Activated effector memory CD4-positive, alpha-beta T cell treated with anti-CD3 and anti-CD28 coated beads, Interleukin-2, amount 50 U/mL, for 16 hours (primary cell): ENCODE measurements around the gene MXD4.

ENCODE experiments used
- DNase-seq: peaks from one replicate; pipeline ENCODE4 v3.0.0-alpha.2; 2020

Gene MXD4, protein sequence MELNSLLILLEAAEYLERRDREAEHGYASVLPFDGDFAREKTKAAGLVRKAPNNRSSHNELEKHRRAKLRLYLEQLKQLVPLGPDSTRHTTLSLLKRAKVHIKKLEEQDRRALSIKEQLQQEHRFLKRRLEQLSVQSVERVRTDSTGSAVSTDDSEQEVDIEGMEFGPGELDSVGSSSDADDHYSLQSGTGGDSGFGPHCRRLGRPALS

DNA sequence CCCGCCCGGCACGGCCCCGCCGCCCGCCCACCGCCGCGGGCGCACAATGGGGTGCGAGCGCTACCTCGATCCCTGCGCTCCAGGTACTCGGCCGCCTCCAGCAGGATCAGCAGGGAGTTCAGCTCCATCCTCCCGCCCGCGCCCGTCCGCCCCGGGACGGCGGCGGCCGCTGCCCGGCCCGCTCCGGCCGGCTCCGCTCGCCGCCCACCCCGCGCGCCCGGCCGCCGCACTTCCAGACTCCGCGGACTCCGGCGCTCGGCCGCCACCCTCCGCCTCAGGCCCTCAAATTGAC, at the start of gene MXD4:
MXD4 (minus strand) TSS at position 257 of the 292 bp plus-strand sequence; CDS start at position 128, 129 bp downstream.
- no peak for DNase-seq

DNA sequence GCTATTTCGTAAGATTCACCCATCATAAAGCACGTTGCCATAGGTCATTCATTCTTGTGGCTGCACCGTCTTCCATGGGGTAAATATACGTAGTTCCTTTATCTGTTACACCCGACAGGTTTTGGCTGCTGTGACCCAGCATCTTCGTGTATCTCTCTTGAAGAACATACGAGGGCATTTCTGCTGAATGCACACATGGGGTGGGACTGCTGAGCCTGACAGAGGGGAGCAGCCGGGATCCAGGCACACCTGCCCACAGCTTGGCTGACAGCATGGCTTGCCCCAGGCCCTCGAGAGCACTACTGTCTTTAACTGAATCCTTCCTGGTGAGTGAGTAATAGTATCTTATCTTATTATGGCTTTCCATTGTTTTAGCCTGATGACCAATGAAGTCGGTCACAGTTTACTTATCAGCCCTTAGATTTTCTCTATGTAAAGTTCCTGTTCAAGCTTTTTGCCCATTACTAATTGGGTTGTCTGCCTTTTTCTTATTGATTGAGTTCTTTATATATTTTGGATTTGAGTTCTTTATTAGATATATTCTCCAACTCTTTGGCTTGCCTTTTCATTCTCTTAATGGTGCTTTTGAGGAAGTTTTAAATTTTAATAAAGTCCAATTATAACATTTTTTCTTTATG, 45.0 kb upstream of the MXD4 start:
- peak; percentile 41 for DNase-seq

DNA sequence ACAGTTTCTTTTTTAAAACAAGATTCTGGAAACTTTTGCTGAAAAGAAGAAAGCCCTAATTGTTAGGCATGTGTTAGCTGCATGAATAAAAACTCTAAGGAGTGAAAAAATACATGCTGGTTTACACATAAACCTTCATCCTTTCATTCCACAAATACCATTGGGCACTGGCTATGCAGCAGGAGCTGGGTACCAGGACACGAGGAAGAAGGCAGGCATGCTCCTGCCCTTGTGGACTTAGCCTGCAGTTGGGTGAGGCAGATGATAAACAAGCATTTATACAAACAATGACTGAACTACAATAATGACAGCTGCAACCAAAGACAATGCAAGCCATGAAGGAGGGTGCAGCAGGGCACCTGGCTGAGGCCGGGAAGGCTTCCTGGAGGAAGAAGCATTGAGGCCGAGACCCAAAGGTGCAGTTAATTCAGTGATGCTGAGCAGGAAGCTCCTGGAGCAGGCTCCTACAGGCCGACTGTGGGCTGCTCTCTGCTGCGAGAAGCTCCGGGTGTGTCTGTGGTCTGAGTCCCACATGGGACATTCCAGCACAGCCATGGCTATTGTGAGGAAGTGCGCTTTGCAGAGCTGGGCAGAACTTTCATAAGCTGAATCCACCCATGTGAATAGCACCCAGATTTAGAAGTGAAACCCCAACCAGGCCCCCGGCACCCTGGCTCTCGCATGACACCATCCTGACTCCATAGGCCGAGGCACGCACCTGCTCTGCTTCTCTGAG, 44.0 kb upstream of the MXD4 start:
- peak; percentile 31 for DNase-seq

DNA sequence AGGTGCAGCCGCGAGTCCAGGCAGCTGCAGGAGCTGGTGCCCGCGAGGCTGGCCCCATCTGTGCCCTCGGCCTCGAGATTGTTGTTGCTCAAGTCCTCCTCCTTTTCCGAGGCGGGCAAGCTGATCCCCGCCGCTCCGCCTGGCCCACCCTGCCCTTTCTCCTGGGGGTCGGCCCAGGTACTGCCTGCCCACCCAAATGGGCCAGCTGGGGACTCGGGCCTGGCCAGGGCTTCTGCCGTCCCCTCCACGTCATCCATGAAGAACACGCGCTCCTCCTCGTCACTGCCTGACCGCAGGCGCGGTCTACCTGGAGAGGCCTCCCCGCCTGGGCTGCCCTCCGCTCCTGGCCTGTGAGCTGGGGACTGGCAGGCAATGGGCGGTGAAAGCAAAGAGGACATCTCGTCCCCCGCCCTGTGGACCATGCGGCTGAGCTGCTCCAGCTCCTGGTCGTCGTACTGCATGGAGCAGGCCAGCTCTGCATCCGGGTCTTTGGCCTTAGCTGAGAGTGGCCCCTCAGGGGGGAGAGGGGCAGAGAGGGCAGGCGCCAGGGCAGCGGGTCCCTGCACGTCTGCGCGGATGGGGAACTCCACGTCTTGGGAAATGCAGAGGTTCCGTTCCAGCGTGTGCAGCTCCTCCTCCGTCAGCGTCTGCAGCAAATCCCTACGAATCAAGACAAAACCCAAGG, 43.1 kb upstream of the MXD4 start:
- peak; percentile 47 for DNase-seq

DNA sequence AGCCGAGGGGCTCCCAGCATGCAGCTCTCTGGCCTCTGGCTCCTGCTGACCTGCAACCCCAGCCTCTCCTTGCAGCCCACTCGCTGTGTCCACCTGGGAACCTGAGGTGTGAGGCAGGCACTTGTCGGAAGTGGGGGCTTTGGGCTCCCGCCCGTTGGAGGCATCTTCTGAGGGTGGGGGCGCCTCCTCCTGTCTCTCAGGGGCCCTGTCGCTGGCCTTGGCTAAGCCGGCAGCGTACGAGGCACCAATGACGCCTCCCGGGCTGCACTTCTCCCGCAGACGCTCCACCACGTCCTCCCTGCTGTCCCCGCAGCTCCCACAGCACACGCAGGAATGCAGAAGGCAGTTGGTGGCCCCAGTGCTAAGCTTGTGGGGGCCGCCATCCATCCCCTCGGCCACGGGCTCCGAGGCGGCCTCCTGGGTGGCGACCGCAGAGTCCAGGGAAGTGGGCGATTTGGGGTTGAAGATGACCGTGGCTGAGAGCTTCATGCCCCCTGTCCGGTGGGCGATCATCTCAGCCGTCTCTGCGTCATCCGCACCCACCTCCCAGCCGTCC, 42.5 kb upstream of the MXD4 start:
- peak; percentile 46 for DNase-seq

DNA sequence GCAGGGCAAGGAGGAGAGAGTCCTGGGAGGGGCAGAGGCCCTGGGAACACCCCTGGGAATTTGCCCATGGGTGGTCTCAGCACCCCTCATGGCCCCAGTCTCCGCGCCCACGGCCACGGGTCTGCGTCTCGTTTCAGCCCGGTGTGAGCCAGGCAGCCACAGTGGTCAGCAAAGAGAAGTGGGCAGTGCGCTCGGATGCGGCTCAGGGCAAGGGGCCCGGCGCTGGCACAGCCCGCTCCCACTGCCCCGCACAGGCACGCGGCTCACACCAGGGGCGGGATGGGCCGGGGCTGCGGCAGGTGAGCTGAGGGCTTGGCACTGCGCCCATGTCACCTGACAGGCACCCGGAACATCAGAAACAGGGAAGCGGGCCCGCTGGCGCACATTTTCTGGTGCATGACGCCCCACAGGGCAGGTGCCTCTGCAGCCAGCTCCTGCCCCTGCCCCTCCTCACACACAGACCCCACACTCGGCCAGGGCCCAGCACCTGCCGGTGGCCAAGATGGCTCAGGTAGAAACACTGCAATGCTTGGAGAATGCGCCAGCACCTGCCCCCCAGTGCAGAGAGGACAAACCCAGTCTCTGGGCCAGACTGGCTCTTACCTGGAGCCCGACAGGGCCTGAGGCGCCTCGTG, 41.9 kb upstream of the MXD4 start:
- peak; percentile 58 for DNase-seq

DNA sequence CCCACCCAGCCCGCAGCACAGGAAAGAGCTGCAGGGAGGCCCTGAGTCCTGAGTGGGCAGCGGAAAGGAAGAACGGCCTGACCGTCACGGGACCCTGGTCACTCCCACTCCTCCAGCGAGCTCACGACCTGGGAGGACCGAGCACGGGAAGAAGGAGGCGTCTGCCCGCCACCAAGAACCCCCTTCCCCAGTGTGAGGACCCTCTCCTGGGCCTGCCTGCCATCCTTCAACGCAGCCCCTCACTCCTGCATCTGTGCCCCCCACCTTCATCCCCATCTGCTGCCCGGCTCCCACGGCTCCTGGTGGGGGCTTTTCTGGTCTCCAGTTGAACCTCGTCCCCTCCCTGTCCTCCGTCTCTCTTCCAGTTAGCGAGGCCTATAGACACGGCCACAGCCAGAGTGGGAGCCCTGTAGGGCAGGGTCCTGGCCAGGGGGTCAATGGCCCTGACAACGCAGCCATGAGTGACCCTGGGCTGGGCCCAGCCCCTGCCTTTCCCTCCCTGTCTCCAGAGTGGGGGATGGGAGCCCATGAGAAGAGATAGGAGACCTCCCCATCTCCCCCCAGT, 41.3 kb upstream of the MXD4 start:
- peak; percentile 47 for DNase-seq

DNA sequence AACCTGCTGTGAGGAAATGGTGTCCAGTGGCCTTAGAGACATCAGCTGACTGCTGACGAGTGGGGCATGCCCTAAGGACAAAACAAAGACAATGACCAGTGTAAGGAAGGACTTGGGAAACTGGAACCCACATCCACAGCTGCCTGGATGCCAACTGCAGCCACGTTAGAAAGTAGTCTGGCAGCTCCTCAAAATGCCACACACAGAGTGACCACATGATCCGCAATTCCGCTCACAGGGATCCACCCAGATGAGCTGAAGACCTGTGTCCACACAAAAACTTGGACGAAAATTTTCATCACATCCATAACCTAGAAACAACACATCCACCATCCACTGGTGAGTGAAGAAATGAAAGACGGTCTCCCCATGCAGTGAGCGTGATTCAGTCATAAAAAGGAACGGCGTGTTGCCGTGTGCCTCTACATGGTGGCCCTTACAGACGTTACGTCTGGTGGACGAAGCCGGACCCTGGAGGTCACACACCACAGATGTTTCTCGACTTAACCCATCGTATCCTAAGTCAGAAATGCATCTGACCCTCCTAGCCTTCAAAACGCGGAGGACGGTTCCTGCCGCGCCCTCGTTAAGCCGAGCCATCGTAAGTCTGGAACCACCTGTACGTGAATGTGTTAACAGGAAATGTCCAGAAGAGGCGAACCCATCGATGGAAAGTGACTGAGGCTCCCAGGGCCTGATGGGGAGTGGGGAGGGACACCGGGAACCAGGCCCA, 40.6 kb upstream of the MXD4 start:
- peak; percentile 42 for DNase-seq

DNA sequence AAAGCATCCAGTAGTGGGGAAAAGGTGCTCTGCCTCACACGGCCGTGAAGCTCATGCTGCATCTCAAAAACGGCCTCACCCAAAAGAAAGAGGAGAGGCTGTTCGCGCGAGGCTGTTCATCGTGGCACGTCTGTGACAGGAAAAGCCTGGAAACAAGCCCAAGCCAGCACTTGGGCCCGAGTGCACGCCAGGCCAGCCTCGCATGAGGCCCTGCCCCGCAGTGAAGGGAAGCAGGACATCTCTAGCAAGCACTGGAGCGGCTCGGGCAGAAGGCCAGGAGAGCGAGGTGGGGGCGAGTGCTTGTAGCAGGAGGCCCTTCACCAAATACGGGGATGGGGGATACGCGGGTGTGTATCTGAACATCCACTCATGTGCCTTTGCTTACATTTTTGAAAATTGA, 39.9 kb upstream of the MXD4 start:
- DNase-seq, result peak; percentile 54

DNA sequence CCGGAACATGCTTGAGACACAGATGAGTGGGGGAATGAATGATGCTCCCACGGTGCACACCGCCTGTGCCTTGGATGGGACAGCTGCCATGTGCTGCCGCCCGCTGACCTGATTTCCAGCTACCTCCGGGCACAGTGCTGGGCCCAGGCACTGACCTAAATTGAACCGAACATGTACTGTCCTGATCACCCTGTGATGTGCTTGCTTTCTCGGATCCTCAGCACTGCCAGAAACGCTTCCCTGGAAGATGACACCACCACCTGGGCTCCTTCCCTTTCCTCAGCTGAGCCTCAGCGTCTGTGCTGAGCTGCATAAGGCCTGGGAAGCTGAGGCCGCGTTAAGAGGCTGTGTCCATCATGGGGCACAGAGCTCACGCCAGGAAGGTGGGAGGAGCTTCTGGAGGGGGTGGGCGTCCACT, 39.3 kb upstream of the MXD4 start:
- peak; percentile 54 for DNase-seq

DNA sequence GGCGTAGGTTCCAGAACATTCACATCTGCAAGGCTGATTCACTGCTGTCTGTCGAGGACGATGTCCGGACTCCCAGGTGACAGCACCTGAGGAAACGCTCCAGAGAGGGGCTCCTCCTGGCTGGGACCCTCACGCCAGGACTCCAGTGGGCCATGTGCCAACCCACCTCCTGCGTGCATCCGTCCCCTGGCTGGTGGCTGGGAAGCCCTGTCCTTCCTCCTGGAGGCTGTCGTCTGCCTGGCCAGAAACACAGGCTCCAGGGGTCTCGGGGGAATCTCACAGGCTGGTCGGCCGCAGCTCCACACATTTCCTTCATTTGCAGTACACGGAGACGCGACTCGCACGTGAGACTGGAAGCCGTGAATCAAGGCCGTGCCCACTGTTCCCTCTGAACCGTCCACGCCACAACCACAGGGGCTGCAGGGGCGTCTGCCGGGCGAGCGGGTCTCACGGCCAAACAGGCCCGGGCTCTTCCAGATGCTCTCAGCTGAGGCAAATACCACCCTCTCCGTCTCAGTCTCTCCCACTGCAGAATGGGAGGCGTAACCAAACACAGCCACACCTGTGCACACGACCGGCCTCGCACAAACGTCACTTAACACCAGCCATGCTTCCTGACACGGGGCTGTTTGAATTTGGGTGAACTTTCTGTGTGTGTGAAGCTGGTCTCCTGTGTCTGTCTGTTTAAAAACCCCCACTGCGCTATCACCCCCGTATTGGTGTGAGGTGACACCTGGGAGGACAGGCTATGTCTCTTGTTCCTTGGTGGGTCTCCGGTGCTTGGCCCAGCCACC, 38.7 kb upstream of the MXD4 start:
- peak; percentile 59 for DNase-seq

DNA sequence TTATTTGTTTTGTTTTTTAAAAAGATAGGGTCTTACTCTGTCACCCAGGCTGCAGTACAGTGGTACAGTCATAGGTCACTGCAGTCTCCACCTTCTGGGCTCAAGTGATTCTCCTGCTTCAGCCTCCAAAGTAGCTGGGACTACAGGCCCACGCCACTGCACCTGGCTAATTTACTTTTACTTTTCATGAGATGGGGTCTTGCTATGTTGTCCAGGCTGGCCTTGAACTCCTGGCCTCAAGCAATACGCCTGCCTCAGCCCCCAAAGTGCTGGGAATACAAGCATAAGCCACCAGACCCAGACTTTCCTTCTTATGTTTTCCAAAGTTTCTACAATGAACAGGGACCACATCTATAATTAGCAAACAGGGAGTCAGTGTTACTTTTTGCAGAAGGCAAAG, 37.9 kb upstream of the MXD4 start:
- peak; percentile 22 for DNase-seq

DNA sequence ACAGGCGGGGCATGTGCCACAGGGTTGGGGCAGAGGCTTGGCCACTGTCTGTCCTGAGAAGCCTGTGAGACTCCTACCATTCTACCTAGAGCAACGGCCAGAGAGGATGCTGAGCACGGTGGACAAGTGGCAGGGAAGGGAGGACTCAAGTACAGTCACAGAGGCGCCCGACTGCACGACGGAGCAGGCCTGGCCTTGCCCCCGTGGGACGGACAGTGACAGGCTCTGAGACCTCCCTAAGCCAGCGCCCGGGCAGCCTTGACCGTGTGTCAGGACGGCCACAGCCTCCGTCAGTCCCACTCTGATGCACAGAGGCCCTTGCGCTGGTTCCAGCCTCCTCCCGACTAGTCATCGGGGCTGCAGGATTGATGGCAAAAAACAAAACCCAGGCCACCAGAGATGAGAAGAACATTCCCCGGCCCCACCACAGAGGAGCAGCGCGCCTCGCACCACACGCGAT, 36.7 kb upstream of the MXD4 start:
- DNase-seq, result peak; percentile 51

DNA sequence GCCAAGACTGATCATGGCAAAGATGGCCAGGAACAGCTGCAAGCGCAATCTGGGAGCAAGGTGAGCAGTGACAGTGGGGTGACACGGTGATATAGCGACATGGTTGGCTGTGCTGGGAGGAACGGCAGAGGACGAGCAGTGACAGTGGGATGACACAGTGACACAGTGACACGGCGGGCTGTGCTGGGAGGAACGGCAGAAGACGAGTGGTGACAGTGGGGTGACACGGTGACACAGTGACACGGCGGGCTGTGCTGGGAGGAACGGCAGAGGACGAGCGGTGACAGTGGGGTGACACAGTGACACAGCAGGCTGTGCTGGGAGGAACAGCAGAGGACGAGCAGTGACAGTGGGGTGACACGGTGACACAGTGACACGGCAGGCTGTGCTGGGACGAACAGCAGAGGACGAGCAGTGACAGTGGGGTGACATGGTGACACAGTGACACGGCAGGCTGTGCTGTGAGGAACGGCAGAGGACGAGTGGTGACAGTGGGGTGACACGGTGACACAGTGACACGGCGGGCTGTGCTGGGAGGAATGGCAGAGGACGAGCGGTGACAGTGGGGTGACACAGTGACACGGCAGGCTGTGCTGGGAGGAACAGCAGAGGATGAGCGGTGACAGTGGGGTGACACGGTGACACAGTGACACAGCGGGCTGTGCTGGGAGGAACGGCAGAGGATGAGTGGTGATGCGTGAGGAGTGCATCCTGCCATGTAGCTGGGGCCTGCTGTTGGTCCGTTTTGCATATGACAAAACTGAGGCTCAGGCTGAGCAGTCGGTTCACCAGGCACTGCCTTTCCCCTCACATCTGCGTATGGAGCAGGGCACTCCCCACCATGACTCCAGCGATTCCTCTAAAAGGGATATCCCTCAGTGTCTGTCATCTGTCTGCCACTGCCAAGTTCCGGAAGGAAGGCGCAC, 36.0 kb upstream of the MXD4 start:
- DNase-seq, result peak; percentile 42

DNA sequence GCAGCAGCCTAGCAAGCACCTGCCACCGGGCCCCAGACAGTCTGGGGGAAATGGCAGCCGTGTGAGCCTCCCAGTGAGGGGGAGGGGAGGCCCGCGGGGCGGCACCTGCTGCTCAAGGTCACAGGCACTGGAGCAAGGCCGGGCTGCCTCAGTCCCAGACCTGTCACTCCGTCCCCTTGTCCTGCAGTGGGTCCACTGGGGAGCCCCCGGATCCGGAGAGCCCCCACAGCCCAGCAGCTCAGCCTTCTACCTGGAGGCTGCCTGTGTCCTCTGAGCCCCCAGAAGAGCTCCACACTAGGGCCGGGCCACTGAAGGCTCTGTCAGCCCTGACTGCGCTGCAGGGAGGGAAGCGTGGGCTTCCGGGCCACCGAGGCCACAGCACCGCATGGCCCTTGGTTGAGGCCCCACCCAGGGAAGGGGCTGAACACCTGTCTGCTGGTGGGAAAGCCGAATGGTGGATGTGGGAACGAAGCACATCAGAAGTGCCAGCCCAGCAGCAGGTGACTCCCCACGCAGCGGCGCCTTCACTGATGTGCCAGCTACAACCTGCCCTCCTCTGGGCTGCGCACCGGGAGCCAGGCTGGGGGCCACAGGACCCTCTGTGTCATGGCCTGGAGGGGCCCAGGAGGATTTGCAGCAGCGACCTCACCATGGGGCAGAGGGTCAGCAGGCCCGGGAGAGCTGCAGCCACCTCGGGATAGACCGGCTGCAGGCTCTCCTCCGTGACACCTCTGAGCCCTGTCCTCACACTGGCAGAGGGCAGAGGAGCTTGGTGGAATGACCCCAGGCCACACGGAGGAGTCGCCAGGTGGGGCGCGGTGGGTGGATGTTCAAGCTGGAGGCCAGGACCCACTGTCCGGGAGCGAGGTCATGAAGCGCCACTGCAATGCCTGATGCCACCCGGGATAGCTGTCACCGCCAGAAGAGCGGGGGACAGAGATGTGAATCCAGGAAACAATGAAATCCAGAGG, 35.0 kb upstream of the MXD4 start:
- DNase-seq, result peak; percentile 58

DNA sequence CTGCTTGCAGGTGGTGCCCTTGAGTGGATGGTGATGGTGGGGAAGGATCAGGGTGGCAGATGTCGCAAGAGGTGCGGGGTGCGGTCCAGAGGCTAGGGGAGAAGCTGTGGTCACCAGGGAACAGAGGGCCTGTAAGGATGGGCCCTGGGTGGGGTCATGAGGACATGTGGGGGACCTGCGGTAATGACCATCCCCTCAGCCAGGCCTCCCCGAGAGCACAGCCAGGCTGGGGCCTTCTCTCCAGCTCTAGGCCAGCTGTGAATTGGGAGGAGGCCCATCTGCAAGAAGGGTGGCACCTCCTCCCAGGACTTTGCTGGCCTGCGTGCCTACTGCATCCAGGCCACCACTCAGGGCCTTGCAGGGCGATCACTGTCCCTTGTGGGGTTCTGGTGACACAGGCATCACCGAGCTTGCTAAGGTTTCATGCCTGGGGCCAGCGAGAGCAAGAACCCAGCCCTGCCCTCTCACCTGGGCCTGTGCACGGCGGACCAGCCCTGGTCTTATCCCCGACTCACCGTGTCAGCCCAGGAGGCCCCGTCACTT, 34.1 kb upstream of the MXD4 start:
- peak; percentile 56 for DNase-seq

DNA sequence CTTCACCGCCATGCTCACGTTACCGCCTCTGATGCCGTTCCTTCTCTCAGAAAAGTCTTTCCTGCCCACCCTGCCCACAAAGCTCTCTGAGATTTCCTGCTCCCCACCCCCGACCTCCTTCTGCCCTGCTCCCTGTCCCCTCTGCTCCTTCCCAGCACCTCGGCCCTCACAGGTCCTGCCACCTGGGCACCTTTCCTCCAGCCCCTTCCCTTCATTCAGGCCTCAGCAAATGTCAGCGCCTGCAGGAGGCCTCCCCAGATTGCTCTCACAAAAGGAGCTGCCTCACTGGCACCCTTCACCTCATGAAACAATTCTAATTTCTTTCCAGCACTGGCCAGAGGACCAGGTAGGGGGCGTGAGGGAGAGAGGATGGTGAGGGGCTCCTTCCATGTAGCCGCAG, 33.6 kb upstream of the MXD4 start:
- peak; percentile 31 for DNase-seq

DNA sequence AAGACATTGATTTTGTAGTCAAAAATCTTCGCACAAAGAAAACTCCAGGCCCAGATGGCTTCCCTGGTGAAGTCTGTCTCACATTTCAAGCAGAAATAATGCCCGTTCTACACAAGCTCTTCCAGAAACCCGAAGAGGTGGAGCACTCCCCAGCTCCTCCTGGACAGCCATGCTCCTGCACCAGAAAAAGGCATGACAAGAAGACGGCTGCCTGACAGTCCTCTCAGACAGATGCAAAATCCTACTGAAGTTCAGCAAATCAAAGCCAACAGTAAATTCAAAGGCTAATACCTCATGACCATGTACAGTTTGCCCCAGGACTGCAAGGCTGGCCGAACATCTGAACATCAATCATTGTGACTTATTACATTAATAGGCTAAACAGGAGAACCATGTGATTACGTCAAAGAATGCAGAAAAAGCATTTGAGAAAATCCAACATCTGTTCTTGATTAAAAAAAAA, 30.8 kb upstream of the MXD4 start:
- no peak for DNase-seq
